HG03025 (cell line): Measurements from ENCODE around the gene HMGCLL1.

Experiments used
- ATAC-seq: cut with Tn5 transposase; IDR thresholded peaks from one replicate; pipeline ENCODE4 v1.9.1; 2021; ENCODE audit warnings: mild to moderate bottlenecking, moderate library complexity; ENCODE audit not compliant: unreplicated experiment, low FRiP score

Gene HMGCLL1

DNA sequence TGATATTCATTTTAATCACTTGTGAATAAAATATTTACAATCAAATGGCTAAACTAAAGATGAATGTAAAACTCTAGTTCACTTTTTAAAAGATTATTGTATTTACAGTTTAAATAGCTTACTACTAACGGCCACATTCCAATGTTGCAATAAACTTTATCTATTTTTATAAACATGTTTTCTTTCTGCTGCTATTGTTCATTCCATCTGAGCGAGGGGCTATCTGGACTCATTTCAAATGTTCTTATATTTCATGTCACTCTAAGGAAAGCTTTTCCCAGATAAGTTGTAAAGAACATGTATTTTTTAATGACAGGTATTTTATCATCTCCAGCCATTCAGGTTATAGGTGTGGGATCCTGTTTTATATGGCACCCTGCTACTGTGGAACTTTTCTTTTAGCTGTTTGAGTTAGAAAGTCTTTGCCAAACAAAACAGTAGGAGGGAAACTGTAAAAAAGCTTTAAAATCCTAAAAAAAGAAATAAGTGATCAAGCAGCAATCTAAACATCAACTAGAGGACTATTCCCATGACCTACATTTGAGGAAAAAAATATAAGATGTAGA is 42.5 kb downstream of the HMGCLL1 start:
- ATAC-seq, result no peak

DNA sequence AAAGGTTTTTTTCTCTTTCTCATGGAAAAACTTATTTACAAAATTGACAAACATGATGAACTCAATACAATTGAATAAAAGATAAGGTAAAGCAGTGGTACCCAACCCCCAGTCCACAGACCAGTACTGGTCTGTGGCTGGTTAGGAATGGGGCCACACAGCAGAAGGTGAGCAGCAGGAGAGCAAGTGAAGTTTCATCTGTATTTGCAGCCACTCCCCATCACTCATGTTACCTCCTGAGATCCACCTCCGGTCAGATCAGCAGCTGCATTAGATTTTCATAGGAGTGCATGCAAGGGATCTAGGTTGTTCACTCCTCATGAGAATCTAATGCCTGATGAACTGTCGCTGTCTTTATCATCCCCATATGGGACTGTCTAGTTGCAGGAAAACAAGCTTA is 47.5 kb downstream of the HMGCLL1 start:
- ATAC-seq, result no peak

DNA sequence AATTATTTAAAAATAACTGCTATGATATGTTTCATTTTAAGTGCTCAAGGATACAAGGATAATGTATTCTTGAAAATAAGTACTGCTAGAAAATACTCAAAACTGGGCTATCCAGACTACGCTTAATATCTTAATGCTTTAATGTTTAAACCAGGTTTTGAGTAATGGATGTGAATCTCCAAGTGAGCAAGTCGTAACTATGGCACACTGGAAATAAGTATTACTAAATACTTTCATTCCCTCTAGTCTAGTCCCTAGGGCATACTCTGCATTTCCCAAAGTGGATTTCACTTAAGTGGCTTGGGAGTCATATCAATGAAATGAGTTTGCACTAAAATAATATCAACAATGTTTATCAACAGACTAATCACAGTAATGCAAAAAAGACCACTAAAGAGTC is 48.1 kb downstream of the HMGCLL1 start:
- ATAC-seq, result no peak

DNA sequence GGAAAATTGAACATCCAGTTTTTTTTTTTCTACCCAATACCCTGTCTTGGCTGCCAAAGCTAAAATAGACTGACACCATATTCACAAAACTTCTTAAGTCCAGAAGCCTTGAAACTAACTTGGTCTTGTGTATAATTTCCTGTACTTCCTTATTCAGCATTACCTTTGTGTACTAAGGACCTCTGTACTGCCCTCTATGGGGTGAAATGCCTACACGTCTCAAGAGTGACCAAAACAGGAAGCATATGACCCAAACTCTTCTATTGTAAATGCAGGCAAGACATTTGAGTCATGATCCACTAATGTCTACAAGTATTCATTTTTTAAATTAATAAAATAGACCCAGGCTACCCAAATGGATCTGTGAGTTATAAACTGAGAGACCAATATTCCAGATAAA is 50.4 kb downstream of the HMGCLL1 start:
- ATAC-seq, result peak; percentile 92

DNA sequence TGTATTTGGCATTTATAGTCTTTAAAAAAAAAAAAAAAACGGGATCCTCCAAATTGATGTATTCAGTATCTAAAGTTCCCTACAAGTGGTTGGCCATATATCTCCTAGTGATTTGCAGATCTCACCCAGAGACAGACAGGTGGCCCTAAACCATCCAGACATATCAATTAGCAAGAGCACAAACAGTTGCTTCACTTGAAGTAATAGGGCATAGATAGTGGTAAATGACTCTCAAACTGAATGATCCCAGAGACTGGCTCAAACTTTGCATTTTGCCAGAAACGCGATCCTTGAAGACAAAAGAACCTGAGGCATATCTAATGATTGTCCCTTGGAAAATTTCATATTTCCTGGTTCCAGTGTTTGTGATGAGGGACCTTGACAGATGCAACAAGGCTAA is 54.6 kb downstream of the HMGCLL1 start:
- ATAC-seq, result no peak

DNA sequence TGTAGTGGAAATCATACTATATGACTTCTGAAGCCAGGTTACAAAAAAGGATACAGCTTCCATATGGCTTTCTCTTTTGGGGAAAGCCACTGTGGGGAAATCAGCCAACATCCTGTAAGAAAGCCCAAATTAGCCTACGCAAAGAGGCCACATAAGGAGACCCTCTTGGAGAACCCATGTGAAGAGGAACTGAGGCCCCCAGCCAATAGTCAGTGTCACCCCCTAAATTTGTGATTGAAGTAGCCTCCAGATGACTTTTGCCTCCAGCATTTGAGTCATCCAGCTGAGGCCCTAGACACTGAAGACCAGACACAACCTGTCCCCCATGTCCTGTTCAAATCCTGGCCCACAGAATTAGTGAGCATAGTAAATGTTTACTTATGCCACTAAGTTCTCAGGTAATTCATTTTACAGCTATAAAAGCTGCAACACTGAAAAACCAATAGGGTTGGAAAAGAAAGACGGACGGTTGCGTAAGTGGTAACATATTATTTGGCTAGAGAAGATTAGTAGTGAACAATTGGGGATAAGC is 60.4 kb downstream of the HMGCLL1 start:
- no peak for ATAC-seq

DNA sequence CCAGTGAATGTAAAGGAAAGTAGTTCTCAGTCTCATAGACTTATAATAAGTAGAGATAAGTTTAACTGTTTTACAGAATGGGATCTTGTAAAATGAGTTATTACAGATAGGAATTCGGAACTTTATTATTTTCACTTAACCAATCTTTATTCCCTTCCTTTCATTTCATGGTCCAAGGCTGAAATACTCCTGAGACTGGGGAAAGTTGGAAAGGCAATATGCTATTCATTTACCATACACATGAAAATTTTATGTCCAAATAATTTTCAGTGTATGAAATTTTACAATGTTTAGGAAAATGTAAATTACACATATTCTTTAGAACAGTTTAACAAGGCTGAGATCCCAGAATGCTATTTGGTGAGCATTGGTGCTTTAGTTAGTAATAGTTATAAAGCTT is 62.3 kb downstream of the HMGCLL1 start:
- ATAC-seq, result no peak

DNA sequence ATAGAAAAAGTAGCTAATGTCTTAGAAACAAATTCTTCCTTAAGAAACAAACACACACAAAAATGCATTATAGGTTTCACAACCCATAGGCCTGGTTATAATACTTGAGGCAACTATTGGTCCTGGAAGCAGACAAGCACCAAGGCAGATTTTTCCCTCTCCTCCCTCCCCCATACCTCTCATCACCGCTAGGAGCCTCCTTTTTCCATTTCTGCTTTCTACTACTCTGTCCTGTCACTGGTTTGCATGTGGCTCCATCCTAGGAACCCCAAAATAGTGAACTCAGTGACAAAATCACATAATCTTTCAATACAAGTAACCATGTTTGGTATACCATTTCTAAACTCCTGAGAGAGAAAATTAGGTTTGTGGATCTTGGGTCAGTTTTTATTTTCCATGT is 66.1 kb downstream of the HMGCLL1 start:
- no peak for ATAC-seq

DNA sequence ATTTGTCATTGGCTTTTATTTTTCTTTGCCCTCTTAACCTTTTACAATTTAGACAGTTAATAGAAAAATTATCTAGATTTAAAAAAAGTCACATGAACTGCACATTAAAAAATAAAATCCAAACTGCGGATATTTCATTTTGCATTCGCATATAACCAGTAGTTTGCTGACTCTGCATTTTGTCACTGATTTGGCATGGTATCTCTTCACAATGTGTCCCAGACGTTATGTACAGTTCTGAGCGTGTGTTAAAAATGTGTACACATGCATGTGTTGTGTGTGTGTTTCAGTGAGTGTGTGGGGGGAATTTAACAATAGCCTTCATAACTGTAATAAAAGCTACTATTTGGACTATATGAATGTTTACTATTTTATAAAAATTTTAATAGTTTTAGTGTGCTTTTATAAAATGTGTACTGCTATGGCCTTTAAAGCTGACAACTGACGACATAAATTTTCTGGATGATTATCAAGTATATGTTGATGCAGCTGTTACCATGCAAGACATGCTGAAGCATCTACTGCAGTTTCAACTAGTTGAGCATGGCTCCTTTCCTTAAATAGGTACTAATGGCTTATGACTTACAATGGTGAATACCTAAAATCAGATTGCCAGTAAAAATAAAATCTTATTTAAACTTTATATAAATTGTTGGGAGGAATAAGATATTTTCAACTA is 67.7 kb downstream of the HMGCLL1 start:
- ATAC-seq, result no peak

DNA sequence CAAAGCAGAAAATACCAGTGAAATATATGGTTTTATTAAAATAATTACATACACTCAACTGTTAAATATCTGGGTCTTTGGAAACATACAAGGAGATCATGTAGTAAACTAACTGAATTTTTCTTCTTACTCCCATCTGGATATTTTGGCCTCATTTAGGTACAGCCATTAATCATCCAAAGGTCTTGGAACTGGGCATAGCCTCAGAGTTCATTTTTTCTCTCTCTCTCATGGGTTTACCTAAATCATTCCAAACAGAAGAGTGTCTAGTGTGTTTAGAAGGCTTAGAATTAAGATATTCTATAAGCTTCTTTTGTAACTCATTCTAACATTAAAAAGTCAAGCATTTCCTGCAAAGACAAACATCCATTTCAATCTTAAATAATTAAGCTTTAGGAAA is 79.4 kb downstream of the HMGCLL1 start:
- ATAC-seq, result no peak

DNA sequence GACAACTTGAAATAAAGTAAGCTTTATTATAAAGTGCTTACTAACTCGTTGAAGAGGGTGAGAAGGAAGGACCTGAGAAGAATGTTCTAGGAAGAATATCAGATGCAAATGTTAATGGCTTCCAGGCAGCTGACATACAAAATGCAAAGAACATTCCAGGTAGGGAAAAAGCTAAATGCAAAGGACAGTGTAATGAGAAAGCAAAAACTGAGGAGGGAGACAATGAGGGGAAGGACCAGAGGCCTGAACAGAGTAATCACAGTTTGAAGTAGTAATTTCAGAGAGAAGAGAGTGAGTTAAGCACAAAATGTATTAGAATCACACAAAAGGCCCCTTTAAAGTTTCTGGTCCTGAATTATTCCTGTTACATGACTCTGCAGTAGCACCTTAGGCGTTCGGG is 81.3 kb downstream of the HMGCLL1 start:
- no peak for ATAC-seq

DNA sequence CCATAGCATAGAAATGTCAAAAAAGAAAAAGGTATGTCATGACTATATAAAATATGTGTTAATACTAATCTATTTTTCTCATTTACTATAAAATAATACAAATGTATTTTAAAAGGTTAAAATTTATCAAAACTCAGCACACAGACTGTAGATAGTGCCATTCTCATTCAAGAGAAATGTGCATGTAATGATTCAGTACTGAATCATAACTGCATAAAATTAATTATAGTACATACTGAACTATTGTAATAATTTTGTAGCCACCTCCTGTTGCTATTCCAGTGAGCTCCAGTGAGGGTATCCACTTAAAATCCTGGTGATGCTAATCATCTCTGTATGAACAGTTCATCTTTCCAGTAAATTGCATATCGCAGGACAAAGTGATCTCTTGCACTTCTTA is 82.8 kb downstream of the HMGCLL1 start:
- no peak for ATAC-seq

DNA sequence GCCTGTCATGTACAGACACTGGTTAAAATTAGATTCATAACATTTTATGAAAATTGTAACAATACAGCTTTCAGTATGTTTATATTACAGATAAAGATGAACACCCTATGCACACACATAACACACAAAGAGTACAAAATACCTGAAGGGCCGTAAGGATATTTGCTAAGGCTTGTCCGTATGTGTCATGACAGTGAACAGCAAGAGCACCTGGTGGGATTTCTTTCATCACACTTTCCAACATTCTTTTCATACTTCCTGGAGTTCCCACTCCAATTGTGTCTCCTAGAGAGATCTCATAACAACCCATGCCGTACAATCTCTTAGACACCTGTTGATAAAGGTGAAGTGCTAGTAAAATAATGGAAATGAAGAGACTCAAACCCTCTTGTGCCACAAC is 83.7 kb downstream of the HMGCLL1 start:
- ATAC-seq, result no peak

DNA sequence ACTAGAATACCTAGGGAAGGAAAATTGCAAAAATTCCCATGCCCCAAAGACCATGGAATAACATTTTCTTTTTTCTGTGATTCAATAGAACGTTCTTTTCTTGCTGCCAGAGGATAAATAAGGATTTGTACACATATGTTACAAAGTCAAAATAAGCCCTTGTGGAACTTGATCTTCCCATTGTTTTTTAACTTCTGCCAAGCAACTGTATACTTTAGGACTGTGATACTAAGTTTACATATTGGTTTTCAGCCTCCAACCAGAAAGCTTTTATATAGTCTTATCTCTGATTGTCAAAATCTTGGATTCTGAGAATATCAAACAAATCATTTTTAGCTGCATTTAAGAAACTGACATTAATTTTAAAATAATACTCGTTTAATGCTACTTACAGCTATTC is 84.6 kb downstream of the HMGCLL1 start:
- no peak for ATAC-seq

DNA sequence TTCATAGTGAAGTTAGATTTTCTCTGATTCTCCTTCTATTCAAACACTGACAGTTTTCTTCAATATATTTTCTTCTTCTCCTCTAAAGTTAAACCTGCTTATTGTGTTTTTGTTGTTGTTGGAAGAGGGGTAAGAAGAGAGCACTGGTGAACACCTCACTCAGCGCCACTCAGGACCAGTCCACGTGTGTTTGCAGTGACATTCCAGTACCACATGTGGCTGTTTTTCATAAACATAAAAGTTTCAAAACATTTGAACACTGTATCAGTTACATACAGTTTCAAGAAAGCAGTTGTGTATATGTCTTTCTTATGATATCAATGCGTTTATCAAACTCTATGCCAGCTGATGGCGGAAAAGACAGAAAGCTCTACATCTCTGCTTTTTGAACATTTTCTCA is 86.7 kb downstream of the HMGCLL1 start:
- ATAC-seq, result no peak

DNA sequence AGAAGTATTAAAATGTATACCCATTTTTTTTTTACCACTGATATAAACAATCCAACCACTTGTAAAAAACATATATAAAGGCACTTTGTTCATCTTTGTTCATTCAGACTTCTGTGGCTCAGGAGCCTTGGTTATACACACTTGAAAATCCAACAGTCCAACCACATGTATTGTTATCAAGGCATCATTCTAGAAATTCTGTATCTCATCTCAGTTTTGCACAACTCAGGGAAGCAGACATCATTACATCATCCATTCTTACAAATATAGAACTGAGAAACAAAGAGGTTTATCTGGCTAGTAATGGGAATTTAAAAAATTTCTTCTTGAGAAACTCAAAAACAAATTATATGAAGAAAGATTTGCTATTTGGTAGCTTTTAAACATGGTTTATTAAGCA is 88.1 kb downstream of the HMGCLL1 start:
- no peak for ATAC-seq

DNA sequence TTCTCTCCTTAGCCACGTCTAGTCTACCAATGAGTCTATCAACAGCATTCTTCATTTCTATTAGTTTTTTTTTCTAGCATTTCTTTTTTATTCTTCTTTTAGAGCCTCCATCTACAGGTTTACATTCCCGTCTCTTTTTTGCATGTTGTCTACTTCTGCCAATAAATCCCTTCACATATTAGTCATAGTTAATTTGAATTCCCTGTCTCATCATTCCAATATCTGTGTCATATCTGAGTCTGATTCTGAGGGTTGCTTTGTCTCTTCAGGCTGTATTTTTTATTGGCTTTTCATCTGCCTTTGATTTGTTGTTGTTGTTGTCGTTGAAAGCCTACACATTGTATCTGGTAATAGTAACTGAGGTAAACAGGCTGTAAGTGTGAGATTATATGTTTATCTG is 104.6 kb downstream of the HMGCLL1 start:
- ATAC-seq, result no peak

DNA sequence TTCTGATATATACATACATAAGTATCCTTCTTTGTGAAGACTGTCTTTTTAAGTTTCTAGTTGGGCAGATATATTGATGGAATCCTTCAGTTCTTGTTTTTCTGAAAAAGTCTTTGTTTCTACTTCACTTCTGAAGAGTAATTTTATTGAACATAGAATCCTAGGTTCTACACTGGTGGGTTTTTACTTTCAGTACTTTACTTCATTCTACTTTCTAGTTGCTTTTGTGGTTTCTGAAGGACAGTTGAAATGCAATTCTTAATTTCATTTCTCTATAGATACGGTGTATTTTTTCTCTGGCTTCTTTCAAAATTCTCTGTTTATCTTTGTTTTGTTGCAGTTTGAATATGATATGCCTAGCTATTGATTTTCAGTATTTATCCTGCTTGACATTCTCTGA is 105.3 kb downstream of the HMGCLL1 start:
- ATAC-seq, result no peak

DNA sequence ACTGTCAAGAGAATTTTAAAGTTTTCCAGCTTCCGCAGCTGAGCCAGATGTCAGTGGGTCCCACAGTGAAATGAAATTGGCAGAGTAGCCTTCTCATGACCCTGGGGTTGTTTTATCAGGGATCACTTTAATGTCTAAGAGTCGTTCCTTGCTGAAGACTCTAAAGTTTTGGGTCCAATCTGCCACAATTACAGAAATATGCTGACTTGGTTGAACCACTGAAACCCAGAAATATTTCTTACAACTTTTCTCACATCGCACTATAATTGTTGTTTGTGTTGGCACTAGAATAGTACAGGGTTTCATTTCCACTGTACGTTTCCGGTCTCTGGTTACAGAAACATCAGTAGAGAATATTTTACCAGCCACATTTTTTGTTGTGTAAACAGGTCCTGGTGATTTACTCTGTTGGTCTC is 109.0 kb downstream of the HMGCLL1 start:
- ATAC-seq, result no peak

DNA sequence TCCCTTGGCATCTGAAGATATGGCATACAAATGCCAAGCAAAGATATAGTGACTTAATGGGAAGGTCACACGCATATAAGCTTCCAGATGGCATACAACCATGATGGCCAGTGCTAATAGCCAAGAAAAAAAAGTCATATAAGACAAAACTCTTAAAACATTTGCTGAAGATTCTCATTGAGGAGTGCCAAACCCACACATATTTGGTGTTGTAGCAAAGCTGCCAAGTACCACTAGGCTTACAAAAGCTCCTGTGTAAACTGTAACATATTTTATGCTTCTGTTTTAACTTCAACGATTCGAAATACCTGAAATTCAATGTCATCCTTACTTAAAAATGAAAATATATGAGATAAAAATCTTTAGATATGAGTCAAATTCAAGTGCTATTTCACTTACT is 123.0 kb downstream of the HMGCLL1 start:
- ATAC-seq, result no peak

DNA sequence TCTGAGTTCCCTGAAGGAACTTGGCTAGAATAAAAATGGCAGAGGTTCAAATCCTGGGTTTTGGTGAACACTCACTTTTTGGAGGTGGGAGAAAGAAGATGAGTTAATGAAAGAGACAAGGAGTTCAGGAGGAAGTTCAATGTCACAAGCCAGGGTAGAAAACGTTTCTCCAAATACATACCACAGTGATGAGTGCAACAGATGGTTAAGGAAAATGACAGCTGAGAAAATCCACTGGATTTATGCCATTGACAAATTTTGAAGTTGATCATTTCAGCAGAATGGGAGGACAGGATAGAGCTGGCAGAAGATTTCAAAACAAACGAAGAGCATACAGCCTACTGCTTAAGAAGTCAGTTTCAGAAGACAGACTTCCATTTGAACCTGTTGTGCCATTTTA is 129.0 kb downstream of the HMGCLL1 start:
- ATAC-seq, result no peak

DNA sequence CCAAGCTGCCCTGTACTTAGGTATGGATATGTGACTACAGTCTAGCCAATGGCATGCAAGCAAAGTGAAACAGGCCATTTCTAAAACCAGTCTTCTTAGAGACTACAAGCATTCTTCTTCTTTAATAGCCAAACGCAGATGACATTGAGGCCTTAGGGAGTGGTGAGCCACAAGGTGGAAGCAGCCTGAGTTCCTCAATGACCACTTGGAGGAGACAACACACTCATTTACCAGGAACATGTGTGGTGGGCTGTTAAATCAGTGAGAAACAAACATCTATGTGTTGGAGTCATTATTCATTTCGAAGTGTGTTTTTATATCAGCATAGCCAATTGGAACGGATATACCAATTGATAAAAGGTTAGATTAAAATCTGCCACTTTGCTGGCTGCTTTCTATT is 129.8 kb downstream of the HMGCLL1 start:
- ATAC-seq, result no peak

DNA sequence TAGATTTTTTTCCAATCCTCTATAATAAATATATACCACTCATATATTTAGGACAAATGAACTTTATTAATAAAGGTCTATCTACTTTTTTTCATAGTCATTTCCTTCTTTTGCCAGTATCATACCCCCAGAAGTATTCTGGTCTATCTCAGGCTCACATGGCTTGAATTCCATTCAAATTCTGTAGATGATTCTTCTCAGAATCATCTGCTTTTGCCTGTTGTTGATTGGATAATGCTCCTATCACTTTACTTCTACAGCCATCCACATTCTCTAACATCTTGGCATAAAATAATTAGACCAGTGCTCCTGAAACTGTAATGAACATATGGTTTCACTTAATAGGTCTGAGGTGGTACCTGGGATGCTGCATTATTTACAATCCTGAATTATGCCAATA is 130.5 kb downstream of the HMGCLL1 start:
- no peak for ATAC-seq
